ENCODE measurements around the gene SLC4A11. TPM values are rescaled to one million over a fixed set of nuclear protein-coding genes. Genes with fewer than 3 reads are reported as not detected.

Gene SLC4A11
- total and polyA plus RNA-seq, 12 donors = 0.06 to 1.6 (median 0.45) TPM

- peaks cover 2 to 15% (median 12%) of the 10 kb centered on the region in 9 donors for H3K4me1 ChIP-seq
- ATAC-seq (no peak), DNase-seq (no peak)
- no peaks in the 10 kb centered on the region for H3K36me3 ChIP-seq
- no peak overlapping the region for H3K27ac ChIP-seq
- 88 to 94% methylated on average over 25 of the region's 25 CpGs for WGBS, 2 donors
- H3K27me3 ChIP-seq = peaks cover 12 to 37% (median 32%) of the 10 kb centered on the region in 7 donors
- intact Hi-C loops (cut with DNase I) = no loop called here
- H3K4me3 ChIP-seq = no peak overlapping the region
- TF ChIP-seq CTCF (IDR thresholded peaks at IDR 0.05) = no peak
- no peaks in the 10 kb centered on the region for H3K9me3 ChIP-seq
Observed at GRCh38 chr20:3233991-3234498, 4.9 kb downstream of the SLC4A11 start.

GRCh38 chr20:3233131-3233990 is 5.6 kb downstream of the SLC4A11 start:
- Histone ChIP-seq H3K4me3 (no peak overlapping the region), H3K27ac (no peak overlapping the region), H3K27me3 (peaks cover 5 to 31% (median 25%) of the 10 kb centered on the region in 7 donors), H3K4me1 (peaks cover under 1 to 9% (median 8%) of the 10 kb centered on the region in 9 donors), H3K9me3 (no peaks in the 10 kb centered on the region), H3K36me3 (no peaks in the 10 kb centered on the region)
- no peak for ATAC-seq
- intact Hi-C loops (cut with DNase I) = no loop called here
- TF ChIP-seq CTCF (IDR thresholded peaks at IDR 0.05) = no peak
- 88 to 90% methylated on average over 32 of the region's 32 CpGs for WGBS, 2 donors
- DNase-seq = no peak

- no peak for DNase-seq
- WGBS, 2 donors = 93 to 96% methylated on average over 15 of the region's 15 CpGs
- peaks cover 0 to 17% (median 14%) of the 10 kb centered on the region in 7 donors for H3K27me3 ChIP-seq
- no peak for TF ChIP-seq CTCF (IDR thresholded peaks at IDR 0.05)
- no peak for ATAC-seq
- H3K36me3 ChIP-seq = peaks cover 0 to 4% (median 0%) of the 10 kb centered on the region in 9 donors
- no peaks in the 10 kb centered on the region for H3K9me3 ChIP-seq
- no peak overlapping the region for H3K4me3 ChIP-seq
- H3K4me1 ChIP-seq = no peaks in the 10 kb centered on the region
- no peak overlapping the region for H3K27ac ChIP-seq
- intact Hi-C loops (cut with DNase I) = no loop called here
Observed at GRCh38 chr20:3231889-3232588, 7.0 kb downstream of the SLC4A11 start.

- ATAC-seq (no peak), DNase-seq (no peak)
- Histone ChIP-seq H3K9me3 (no peaks in the 10 kb centered on the region), H3K27ac (no peak overlapping the region), H3K4me3 (no peak overlapping the region), H3K4me1 (no peaks in the 10 kb centered on the region), H3K27me3 (peaks cover 0 to 8% (median 6%) of the 10 kb centered on the region in 7 donors), H3K36me3 (peaks cover 0 to 6% (median 0%) of the 10 kb centered on the region in 9 donors)
- 95 to 96% methylated on average over 20 to 21 of the region's 21 CpGs for WGBS, 2 donors
- intact Hi-C loops (cut with DNase I) = no loop called here
- TF ChIP-seq CTCF (IDR thresholded peaks at IDR 0.05) = no peak
Observed at GRCh38 chr20:3231116-3231515, 7.9 kb downstream of the SLC4A11 start.
